Measurements from ENCODE around the gene DCANP1. TPM values are rescaled to one million over a fixed set of nuclear protein-coding genes. Genes with fewer than 3 reads are reported as not detected.

The DCANP1 gene
- total RNA-seq, 1 experiment from 2014 or later: not detected

DNA sequence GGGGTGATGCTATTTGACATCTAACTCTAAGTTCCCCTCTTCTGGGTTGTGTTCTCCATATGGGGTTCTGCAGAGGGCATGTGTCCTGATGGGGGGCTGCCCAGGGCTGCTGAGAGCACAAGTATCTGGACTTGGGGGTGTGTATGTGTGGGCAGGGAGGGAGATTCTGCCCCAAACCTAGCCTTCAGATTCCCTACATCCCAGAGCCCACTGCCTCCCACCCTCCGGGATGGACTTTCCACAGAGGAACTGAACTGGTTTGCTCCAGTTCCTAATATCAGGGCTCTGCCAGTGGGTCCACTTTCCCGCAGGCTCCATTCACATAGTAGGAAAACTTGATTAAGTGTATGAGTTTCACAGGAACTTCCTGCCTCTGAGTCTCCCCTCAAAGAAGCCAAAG lies 21.4 kb upstream of the DCANP1 start (continued):
- TF ChIP-seq, protein P1, sequence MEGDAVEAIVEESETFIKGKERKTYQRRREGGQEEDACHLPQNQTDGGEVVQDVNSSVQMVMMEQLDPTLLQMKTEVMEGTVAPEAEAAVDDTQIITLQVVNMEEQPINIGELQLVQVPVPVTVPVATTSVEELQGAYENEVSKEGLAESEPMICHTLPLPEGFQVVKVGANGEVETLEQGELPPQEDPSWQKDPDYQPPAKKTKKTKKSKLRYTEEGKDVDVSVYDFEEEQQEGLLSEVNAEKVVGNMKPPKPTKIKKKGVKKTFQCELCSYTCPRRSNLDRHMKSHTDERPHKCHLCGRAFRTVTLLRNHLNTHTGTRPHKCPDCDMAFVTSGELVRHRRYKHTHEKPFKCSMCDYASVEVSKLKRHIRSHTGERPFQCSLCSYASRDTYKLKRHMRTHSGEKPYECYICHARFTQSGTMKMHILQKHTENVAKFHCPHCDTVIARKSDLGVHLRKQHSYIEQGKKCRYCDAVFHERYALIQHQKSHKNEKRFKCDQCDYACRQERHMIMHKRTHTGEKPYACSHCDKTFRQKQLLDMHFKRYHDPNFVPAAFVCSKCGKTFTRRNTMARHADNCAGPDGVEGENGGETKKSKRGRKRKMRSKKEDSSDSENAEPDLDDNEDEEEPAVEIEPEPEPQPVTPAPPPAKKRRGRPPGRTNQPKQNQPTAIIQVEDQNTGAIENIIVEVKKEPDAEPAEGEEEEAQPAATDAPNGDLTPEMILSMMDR (IDR thresholded peaks at IDR 0.05 in 2 of 3, conservative IDR thresholded peaks at IDR 0.05 in 1 of 3; ENCODE audit: borderline replicate concordance in 1 of 3, insufficient read depth in 1 of 3, low read depth in 2 of 3, low read length in 2 of 3): no peak
- TF ChIP-seq SIN3A (IDR thresholded peaks at IDR 0.05; ENCODE audit: low read depth): no peak
- TF ChIP-seq, protein P2, sequence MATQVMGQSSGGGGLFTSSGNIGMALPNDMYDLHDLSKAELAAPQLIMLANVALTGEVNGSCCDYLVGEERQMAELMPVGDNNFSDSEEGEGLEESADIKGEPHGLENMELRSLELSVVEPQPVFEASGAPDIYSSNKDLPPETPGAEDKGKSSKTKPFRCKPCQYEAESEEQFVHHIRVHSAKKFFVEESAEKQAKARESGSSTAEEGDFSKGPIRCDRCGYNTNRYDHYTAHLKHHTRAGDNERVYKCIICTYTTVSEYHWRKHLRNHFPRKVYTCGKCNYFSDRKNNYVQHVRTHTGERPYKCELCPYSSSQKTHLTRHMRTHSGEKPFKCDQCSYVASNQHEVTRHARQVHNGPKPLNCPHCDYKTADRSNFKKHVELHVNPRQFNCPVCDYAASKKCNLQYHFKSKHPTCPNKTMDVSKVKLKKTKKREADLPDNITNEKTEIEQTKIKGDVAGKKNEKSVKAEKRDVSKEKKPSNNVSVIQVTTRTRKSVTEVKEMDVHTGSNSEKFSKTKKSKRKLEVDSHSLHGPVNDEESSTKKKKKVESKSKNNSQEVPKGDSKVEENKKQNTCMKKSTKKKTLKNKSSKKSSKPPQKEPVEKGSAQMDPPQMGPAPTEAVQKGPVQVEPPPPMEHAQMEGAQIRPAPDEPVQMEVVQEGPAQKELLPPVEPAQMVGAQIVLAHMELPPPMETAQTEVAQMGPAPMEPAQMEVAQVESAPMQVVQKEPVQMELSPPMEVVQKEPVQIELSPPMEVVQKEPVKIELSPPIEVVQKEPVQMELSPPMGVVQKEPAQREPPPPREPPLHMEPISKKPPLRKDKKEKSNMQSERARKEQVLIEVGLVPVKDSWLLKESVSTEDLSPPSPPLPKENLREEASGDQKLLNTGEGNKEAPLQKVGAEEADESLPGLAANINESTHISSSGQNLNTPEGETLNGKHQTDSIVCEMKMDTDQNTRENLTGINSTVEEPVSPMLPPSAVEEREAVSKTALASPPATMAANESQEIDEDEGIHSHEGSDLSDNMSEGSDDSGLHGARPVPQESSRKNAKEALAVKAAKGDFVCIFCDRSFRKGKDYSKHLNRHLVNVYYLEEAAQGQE (IDR thresholded peaks at IDR 0.05; ENCODE audit: low read depth): no peak

DNA sequence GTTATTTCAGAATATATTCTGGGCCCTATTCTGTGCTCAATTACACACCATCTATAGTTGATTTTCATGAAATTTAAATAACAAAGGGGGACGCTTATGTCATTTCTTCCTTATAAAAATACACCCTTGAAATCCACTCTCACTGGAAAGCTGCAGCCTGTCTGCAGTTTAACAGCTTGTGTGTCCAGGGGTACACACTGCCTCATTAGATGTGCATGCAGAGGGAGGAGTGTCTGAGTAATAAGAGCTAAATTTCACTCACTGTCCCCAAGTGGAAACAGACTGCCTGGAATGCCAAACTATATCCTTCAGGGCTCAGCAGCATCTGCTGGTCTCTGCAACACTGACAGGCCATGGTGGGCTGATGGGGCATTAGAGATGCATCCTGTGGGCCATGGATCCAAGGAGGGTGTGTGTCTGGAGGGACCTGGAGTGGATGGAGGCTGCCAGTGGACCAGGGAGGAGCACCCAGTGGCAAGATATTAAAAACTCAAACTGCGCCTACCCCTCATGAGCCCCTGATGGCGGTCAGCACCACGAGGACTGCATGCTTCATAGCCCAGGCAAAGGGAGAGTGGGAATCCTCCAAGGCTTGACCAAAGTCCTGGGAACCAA lies 20.8 kb upstream of the DCANP1 start:
- TF ChIP-seq ELF1 (IDR thresholded peaks at IDR 0.05; ENCODE audit: borderline replicate concordance, low read depth) (no peak), POLR2A (IDR thresholded peaks at IDR 0.05; ENCODE audit: borderline replicate concordance, extremely low read depth, insufficient read depth, insufficient read length) (no peak)
- TF ChIP-seq, protein P3, sequence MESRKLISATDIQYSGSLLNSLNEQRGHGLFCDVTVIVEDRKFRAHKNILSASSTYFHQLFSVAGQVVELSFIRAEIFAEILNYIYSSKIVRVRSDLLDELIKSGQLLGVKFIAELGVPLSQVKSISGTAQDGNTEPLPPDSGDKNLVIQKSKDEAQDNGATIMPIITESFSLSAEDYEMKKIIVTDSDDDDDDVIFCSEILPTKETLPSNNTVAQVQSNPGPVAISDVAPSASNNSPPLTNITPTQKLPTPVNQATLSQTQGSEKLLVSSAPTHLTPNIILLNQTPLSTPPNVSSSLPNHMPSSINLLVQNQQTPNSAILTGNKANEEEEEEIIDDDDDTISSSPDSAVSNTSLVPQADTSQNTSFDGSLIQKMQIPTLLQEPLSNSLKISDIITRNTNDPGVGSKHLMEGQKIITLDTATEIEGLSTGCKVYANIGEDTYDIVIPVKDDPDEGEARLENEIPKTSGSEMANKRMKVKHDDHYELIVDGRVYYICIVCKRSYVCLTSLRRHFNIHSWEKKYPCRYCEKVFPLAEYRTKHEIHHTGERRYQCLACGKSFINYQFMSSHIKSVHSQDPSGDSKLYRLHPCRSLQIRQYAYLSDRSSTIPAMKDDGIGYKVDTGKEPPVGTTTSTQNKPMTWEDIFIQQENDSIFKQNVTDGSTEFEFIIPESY (IDR thresholded peaks at IDR 0.05; ENCODE audit: extremely low read depth, insufficient replicate concordance, low read length): no peak
- TF ChIP-seq, protein P4, sequence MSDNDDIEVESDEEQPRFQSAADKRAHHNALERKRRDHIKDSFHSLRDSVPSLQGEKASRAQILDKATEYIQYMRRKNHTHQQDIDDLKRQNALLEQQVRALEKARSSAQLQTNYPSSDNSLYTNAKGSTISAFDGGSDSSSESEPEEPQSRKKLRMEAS (IDR thresholded peaks at IDR 0.05): no peak
- ChIA-PET RAD21 (ENCODE audit: low non-redundant PET in 1 of 2, low total read pairs in 2 of 2, uncharacterized antibody in 2 of 2, unreplicated experiment in 2 of 2) (no interaction called here), CTCF (interaction anchor here (2.8 to 14.2 kb wide), 3 partner anchors 11 to 98 kb away, joined by 18 to 476 read pairs (median 74); no protein-coding TSS in a partner anchor), POLR2A (no interaction called here)
- H3K9ac ChIP-seq (ENCODE audit: low read length): no peak overlapping the region
- H3K9me3 ChIP-seq (ENCODE audit: control insufficient read depth in 1 of 2, insufficient read depth in 1 of 2, low read depth in 1 of 2, low read length in 2 of 2): no peaks in the 10 kb centered on the region
- H3K4me3 ChIP-seq (replicated peaks in 1 of 2; ENCODE audit: low read depth in 1 of 2, low read length in 2 of 2): no peak overlapping the region
- intact Hi-C loops (cut with micrococcal nuclease): no loop called here
- H3K4me1 ChIP-seq (ENCODE audit: control insufficient read depth in 1 of 2, insufficient read depth in 2 of 2, low read length in 2 of 2): peaks cover 0 to 5% of the 10 kb centered on the region in 2 experiments; a peak in 1 of 4 replicates
- no peak overlapping the region for H3K4me2 ChIP-seq (ENCODE audit: low read length)
- H3K27me3 ChIP-seq (ENCODE audit: insufficient read depth, low read length): no peaks in the 10 kb centered on the region
- no TSS peak for BruUV-seq (replicated peaks)
- no peak overlapping the region for H3K27ac ChIP-seq (ENCODE audit: low read depth, low read length)
- ATAC-seq (no peak), DNase-seq (ENCODE audit: low read depth, low spot score) (no peak)
- H4K20me1 ChIP-seq (ENCODE audit: insufficient read depth): no peaks in the 10 kb centered on the region
- H3K79me2 ChIP-seq (ENCODE audit: insufficient read depth, low read length): no peaks in the 10 kb centered on the region
- no peaks in the 10 kb centered on the region for H3K36me3 ChIP-seq (ENCODE audit: control insufficient read depth in 1 of 2, insufficient read depth in 2 of 2, low read length in 2 of 2)
- no peaks in the 10 kb centered on the region for H3K9me2 ChIP-seq (ENCODE audit: insufficient read depth)
- no peak overlapping the region for H2AFZ ChIP-seq (ENCODE audit: low read depth, low read length, poor library complexity, severe bottlenecking)
